IMR-90 (cell line): ENCODE measurements around the gene ACSL6. TPM values are rescaled to one million over a fixed set of nuclear protein-coding genes. Genes with fewer than 3 reads are reported as not detected.

Experiments used
- CEBPB ChIP-seq: IDR thresholded peaks from 2 replicates; pipeline ENCODE4 v1.6.1; 2012; ENCODE audit warnings: low read depth, low read length, improper control_type of control experiment
- ELK1 ChIP-seq: fragments of 150-350 bp; IDR thresholded peaks from 2 replicates; pipeline ENCODE4 v1.6.1; 2016; ENCODE audit warnings: low read depth, mild to moderate bottlenecking, low read length, moderate library complexity, borderline replicate concordance
- MAFK ChIP-seq: IDR thresholded peaks from 2 replicates; pipeline ENCODE4 v1.6.1; 2012; ENCODE audit warnings: low read depth, low read length, improper control_type of control experiment
- MAZ ChIP-seq: IDR thresholded peaks from 2 replicates; pipeline ENCODE4 v1.6.1; 2012; ENCODE audit warnings: low read depth, mild to moderate bottlenecking, low read length, improper control_type of control experiment, moderate library complexity, borderline replicate concordance
- RCOR1 ChIP-seq: IDR thresholded peaks from 2 replicates; pipeline ENCODE4 v1.6.1; 2012; ENCODE audit warnings: mild to moderate bottlenecking, low read length, improper control_type of control experiment; ENCODE audit not compliant: insufficient replicate concordance
- USF2 ChIP-seq: fragments of 150-350 bp; IDR thresholded peaks from 2 replicates; pipeline ENCODE4 v1.6.1; 2017; ENCODE audit warnings: mild to moderate bottlenecking, antibody characterized with exemption, low read length, low read depth
- polyA plus RNA-seq, 3 experiments: library from polyadenylated mRNA; depleted of rRNA; stranded (reverse); fragments of >200 nt; gene quantifications; 2 replicates each; pipeline ENCODE4 v1.2.3, GENCODE V29; 2012; ENCODE audit warnings: low replicate concordance in 1 of 3
- total RNA-seq: library from RNA; depleted of rRNA; stranded (reverse); fragments of >200 nt; gene quantifications from 2 replicates; pipeline ENCODE4 v1.2.3, GENCODE V29; 2012

Gene ACSL6
- total and polyA plus RNA-seq, 2 of the 4 experiments (the other 2 are of a cell fraction) = not detected

GRCh38 chr5:132059696-132060500 is 48.4 kb upstream of the ACSL6 start (continued):
- TF ChIP-seq ELK1 (no peak), CEBPB (no peak), USF2 (no peak), MAFK (no peak), RCOR1 (no peak), MAZ (no peak)
